HG02981 (cell line): ENCODE results near the gene C2CD2.
"Not testable (repeated sequence)": the region's sequence is repeated elsewhere in the genome, so short reads cannot be mapped to it uniquely, and the experiment has no call there.

Experiments
- ATAC-seq: cut with Tn5 transposase; IDR thresholded peaks from one replicate; pipeline ENCODE4 v1.9.1; 2021; ENCODE audit warnings: mild to moderate bottlenecking, moderate library complexity; ENCODE audit not compliant: unreplicated experiment

The C2CD2 gene

DNA sequence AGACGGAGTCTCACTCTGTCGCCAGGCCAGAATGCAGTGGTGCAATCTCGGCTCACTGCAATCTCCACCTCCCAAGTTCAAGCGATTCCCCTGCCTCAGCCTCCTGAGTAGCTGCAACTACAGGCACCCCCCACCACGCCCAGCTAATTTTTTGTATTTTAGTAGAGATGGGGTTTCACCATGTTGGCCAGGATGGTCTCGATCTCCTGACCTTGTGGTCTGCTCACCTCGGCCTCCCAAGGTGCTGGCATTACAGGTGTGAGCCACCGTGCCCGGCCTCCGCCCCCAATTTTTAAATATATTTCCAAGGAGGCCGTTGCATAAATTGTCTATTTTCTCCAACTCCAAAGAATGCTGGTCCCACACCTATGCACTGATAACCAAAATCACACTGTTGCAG lies 5.9 kb upstream of the C2CD2 start:
- not testable (repeated sequence) for ATAC-seq

DNA sequence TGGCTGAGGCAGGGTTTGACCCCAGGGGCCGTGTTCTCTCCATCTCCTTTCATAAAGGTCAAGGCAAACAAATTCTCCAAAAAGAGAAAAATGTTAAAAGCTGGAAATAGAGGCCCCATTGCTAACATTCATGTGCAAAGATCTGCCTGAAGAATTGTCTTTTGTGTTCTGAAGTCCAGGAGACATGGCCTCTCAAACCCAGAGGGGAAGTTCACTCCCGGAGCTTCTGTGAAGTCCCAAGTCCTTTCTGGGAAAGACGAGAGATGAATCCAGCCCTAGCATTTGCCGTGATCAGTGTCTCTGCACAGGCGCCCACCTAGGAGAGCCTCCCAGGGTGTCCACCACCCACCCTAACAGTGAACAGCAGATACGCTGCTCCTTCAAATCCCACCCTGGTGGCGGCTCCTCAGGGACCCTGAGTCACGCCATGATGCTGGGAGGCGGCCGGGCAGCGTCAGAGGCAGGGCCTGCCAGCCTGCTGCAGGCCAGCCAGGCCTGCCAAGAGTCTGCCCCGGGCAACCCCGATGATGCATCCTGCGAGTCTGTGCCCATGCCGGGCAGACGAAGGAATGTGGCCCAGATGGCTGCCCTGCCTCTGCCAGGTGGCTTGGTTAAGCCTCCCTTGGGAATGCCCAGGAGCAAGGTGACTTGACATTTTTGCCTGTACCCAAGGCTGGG lies 5.2 kb upstream of the C2CD2 start:
- no peak for ATAC-seq

DNA sequence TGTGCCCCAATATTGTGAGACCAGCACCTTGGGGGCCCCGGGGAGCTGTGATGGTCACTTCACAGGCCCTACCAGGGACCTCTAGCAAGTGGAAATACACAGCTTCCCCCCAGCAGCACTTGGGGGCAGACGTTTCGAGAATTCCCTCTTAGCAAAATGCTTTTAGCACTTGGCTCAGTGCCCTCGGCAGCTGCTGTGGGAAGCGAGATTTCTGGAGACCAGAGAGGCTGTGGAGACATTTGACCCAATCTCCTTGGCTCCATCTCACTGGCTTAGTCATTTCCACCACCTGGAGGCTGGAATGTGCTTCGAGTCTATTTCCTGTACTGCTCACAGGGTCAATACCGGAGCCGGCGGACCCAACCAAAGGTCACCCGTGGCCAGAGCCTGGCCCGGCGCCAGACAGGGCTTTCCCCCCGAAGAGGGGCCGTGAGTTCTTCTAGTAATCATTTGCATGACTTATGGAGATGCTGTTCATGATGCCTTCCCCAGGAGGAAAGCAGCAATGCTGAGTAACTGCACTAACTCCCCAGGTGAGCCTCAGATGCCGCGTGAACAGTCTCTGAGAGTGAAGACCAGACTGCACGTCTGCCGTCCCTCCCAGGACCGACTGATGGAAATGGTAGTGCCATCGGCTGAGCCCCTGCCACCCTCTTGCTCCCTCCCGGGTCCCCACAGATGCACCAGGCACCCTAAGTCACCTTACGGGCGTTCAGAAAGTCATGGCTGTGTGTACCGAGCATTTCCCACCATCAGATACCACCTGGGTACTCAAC lies 4.4 kb upstream of the C2CD2 start:
- no peak for ATAC-seq

- ATAC-seq: no peak
Observed at GRCh38 chr21:41956926-41957729, 3.3 kb upstream of the C2CD2 start.

DNA sequence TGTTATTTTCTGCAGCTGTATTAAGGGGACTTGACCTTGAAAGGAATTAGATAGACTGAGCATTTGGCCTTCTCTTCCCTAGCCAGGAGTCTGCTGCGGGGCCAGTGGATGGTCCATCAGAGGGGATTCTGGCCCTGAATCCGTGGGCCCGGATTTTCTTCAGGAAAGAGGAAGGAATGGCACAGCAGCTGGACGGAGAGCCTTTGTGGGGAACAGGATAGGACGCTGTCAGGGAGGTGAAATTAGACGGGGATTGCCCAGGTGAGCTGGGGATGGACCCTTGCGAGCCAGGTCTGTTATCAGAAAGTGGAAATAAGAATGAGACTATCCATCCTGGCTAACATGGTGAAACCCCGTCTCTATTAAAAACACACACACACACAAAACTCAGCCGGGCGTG lies 1.7 kb upstream of the C2CD2 start:
- no peak for ATAC-seq

DNA sequence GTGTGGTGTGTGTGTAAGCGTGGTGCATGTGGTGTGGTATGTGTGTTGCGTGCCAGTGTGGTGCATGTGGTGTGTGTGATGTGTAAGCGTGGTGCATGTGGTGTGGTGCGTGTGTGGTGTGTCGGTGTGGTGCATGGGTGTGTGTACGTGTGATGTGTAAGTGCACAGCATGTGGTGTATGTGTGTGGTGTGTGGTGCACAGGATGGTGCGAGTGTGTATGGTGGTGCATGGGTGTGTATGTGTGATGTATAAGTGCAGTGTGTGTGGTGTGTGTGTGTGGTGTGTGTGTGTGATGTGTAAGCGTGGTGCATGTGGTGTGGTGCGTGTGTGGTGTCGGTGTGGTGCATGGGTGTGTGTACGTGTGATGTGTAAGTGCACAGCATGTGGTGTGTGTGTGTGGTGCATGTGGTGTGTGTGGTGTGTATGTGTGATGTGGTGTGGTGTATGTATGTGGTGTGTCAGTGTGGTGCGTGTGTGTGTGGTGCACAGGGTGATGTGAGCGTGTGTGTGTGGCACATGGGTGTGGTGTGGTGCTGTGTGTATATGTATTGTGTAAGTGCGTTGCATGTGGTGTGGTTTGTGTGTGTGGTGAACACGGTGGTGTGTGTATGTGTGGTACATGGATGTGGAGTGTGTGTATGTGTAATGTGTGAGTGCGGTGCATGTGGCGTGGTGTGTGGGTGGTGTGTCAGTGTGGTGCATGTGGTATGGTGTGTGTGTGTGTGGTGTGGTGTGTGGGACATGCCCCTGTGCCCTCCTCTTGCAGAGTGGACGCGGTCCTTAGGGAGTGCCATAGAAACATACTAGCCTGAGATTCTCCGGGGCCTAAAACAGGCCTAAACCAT lies 1.1 kb upstream of the C2CD2 start:
- no peak for ATAC-seq

DNA sequence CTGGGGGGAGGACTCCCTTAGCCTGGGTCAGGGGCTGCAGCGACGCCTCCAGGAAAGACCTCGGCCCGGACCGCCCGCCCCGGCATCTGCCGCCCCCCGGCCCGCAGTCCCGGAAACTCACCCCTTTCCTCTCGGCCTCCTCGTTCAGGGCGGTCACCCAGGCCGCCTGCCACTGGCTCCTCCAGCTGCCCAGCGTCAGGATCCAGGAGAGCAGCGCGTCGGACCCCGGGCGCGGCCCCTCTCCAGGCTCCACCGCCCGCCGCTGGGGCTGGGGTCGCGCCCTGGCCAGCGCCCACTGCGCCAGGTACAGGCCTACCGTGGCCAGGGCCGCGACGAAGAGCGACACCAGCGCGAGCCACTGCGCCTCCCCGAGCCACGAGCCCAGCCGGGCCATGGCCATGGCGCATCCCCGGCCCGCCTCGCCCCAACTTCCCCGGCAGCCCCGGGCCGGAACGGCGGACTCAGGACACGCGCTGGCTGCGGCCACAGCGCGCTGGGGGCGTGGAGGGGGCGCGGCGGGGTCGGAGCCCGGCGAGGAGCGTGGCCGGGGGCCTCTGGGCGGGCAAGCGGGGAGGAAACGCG lies 478 bp downstream of the C2CD2 start:
- peak; percentile 42 for ATAC-seq

DNA sequence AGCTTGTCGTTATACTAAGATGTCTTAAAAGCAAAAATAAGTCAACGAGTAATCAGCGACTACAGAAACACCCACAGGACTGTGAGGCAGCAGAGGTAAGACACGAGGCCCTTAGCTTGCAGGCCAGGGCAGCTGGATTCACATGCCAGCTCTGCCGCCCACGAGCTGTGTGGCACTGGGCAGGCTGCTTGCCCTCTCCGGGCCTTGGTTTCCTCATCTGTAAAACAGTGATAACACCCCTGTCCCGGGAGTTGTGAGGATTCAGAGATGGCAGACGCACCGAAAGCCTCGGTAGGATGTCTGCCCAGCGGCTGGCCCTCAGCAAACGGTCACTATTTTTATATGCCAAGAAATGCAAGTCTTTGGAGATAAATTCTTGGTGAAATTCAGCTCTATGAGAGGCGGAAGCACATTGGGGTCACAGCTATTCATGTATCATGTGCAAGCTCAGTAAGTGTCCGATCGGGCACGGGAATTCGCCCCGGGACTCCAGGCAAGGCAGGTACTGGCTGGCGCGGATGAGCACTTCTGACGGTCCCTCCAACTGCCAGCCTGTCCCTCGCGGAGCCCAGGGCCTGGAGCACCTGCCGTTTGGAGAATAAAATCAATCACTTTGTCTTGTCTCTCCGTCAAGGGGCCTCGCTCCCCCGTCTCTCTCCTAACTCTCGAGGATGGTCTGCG lies 1.1 kb downstream of the C2CD2 start:
- no peak for ATAC-seq

DNA sequence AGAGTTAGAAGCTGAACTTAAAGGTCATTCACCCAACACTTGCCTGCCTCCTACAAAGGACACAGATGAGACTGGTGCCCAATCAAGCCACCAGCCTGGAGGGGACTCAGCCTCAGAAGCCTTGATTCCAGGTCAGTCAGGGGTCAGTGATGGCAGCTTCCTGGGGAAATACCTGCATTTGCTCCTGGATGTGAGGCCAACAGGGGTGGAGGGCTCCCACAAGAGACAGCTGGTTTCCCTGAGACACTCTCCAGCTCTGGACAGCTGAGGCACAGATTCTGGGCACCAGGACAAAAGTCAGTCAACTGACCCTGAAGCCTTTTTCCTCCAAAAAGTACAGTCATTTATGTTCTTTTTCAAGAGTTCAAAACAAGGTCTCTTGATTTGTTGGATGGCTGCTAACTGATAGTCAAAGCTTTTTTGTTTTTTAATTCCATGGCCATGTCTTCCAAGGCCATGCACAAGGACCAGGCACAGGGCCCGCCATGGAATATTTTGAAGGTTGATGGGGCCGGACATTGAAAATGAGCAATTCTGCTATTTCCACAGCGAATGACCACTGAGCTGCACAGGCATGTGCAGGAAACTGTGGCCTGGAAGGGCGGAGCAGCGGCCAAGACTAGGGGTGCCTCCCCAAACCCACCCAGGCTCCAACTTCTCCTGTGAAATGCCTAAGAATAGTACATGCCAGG lies 1.8 kb downstream of the C2CD2 start:
- ATAC-seq: no peak

DNA sequence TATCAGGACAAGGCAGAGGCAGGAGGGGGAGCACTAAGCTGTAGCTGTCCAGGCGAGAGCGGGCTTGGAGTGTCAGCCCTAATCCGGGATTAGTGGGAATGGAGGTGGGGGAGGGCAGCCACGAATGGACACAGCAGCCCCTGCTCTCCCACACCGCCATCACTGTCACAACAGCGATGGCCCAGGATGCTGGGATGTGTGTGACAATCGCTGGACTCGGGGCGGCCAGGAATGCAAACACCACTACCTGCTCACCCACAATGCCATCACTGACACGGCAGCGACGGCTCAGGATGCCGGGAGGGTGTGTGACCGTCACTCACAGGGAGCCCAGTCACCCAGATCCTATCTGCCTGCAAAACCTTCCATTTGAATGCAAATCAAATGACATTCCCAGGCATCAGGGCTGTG lies 2.9 kb downstream of the C2CD2 start:
- no peak for ATAC-seq

- ATAC-seq: not testable (repeated sequence)
Observed at GRCh38 chr21:41949631-41950030, 4.2 kb downstream of the C2CD2 start.

DNA sequence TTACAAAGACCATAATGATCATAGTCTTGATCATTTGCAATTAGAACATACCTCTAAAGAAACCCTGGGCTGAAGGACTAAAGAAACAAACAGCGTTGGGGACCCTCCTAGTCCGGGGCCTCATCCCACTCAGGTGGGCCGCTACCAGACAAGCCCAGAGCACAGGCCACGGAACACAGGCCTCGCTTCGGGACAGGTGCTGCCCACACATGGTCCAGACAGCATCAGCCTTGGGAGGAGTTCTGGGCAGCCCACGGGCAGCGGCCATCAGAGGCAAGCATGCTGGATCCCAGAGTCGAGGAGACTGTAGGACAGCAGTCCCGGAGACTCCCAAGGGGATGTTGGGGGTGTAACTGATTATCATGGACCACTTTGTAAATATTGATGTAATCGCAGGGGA lies 4.9 kb downstream of the C2CD2 start:
- ATAC-seq: no peak

GRCh38 chr21:41948078-41948895 lies 5.5 kb downstream of the C2CD2 start:
- no peak for ATAC-seq

- ATAC-seq: no peak
Observed at GRCh38 chr21:41945982-41946381, 7.8 kb downstream of the C2CD2 start.

DNA sequence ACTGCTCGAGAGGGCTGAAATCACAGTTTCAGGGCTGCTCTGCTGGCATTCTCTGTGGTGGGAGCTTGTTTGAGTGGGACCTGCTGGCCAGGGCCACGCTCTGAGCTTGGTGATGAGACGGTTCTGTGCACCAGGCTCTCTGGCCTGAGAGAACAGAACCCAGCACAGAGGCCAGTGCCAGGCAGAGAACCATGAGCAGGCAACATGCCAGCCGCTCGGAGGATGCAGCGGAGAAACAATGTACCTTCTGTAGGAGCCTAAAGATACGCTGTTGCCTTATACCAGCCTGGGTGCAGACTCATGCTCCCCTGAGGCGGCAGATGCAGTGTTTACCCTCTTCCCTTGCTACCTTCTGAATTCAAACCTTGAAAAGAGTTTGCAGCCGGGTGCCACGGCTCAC lies 10.0 kb downstream of the C2CD2 start:
- no peak for ATAC-seq

DNA sequence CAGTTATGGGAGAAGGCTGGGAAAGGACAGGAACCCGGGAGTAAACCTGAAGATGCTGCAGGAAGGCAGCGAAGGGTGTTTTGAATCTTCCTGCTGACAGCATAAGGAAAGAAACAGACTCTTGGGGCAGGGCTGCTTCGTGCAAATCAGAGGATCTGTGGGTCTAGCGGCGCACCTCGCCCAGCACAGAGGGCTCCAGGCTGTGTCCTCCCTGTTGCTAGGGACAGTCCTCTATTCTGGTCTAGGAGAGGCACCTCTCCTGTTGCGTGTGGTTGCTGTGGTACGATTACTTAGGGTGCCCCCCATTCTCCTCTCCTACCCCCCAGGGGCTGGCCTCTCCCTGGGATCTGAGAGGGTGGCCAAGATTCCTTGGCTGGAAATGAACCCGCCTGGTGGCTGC lies 11.4 kb downstream of the C2CD2 start:
- ATAC-seq: no peak

DNA sequence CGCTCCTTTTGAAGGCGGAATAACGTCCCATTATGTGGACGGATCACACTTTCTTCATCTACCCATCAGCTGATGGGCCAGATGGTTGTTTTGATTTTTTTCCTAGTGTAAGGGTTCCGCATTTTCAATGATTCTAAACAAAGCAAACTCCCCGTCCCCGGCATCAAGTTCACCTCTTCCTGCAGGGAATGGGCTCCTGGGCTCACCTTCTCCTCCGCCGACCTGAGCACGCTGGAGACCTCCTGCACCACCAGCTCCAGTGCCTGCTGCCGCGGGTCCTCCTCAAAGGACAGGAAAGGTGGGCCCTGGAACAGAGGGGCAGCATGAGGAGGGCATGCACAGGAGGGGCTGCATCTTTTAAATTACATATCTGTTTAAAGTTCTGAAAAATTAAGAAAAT lies 11.9 kb downstream of the C2CD2 start:
- no peak for ATAC-seq

DNA sequence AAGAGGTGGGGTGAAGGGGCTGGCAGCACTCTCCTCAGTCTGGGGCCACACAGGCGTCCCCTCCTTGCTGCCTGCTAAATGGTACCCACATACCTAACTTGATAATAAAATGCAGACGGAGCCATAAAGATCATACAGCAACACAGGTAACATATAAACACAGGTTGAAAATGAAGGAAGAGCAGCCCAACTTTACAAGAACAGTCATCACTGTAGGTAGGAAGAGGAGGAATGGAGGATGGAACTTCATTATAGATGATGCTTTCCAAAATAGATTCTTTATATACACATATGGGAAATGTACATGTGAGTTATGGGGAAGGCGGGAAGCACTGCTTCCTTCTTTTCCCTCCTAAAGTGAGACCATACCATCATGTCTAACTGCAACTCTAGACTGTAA lies 13.4 kb downstream of the C2CD2 start:
- ATAC-seq: no peak

- ATAC-seq: no peak
Observed at GRCh38 chr21:41939391-41939790, 14.4 kb downstream of the C2CD2 start.
